SK-N-SH (cell line): ENCODE measurements around the gene SPP2. TPM values are rescaled to one million over a fixed set of nuclear protein-coding genes. Genes with fewer than 3 reads are reported as not detected.
A peak's percentile ranks its signal among the peaks of the same experiment; 100 is the strongest.

Source experiments
- CTCF ChIA-PET: fragments of 300-600, 350-600 bp; formaldehyde crosslinking; extraction: SDS; loops from one replicate; lab custom pipeline; 2021; lab: Yijun Ruan, JAX
- POLR2A ChIA-PET: fragments of 350-600 bp; sonication (Branson Sonifier 250); formaldehyde crosslinking; extraction: SDS; loops from one replicate; lab custom pipeline; 2020; ENCODE audit warnings: antibody characterized with exemption, inconsistent platforms; lab: Yijun Ruan, JAX
- DNase-seq: peaks from one replicate; pipeline ENCODE4 v3.0.0; 2012
- H2AFZ ChIP-seq: fragments of 200-600 bp; sonication (generic); 2 replicates; pipeline ENCODE4 v1.8.1; 2016; ENCODE audit warnings: antibody characterized with exemption, mild to moderate bottlenecking, low read depth
- H3F3A ChIP-seq: fragments of 200-600 bp; sonication (generic); replicated peaks from 2 replicates; pipeline ENCODE3; 2016; ENCODE audit warnings: antibody characterized with exemption, mild to moderate bottlenecking; ENCODE audit not compliant: insufficient read depth
- H3K27ac ChIP-seq, 2 experiments: fragments of 200-500 bp in 1 of 2; fragments of 200-600 bp in 1 of 2; sonication (Bioruptor generic) in 1 of 2; sonication (generic), shearing (Covaris generic) in 1 of 2; 2 replicates each; pipeline versions ENCODE4 v1.5.1 to v1.6.1; 2014 to 2016; ENCODE audit warnings: low read depth in 2 of 2, inconsistent platforms in 1 of 2, low read length in 1 of 2, mild to moderate bottlenecking in 1 of 2, mixed read lengths in 1 of 2
- H3K27me3 ChIP-seq: fragments of 200-600 bp; sonication (generic), shearing (Covaris generic); 2 replicates; pipeline ENCODE4 v1.6.1; 2016; ENCODE audit warnings: mixed run types; ENCODE audit not compliant: insufficient read depth
- H3K36me3 ChIP-seq, 2 experiments: fragments of 200-500 bp in 1 of 2; fragments of 200-600 bp in 1 of 2; sonication (Bioruptor generic) in 1 of 2; sonication (generic) in 1 of 2; replicated peaks in 1 of 2; 2 replicates each; pipeline versions ENCODE3 to v1.5.1; 2014 to 2016; ENCODE audit warnings: low read length in 1 of 2, mild to moderate bottlenecking in 1 of 2; ENCODE audit not compliant: insufficient read depth in 2 of 2, control insufficient read depth in 1 of 2
- H3K4me1 ChIP-seq, 2 experiments: fragments of 200-500 bp in 1 of 2; fragments of 200-600 bp in 1 of 2; sonication (Bioruptor generic) in 1 of 2; sonication (generic), shearing (Covaris generic) in 1 of 2; 2 replicates each; pipeline versions ENCODE4 v1.5.1 to v1.6.1; 2014 to 2016; ENCODE audit warnings: low read depth in 1 of 2, low read length in 1 of 2, mixed run types in 1 of 2; ENCODE audit not compliant: insufficient read depth in 2 of 2, control insufficient read depth in 1 of 2
- H3K4me2 ChIP-seq: fragments of 200-600 bp; sonication (generic), shearing (Covaris generic); 2 replicates; pipeline ENCODE4 v1.6.1; 2017; ENCODE audit warnings: mixed run types
- H3K4me3 ChIP-seq, 2 experiments: fragments of 200-500 bp in 1 of 2; fragments of 200-600 bp in 1 of 2; sonication (Bioruptor generic) in 1 of 2; sonication (generic), shearing (Covaris generic) in 1 of 2; 2 replicates each; pipeline versions ENCODE4 v1.5.1 to v1.8.1; 2014 to 2016; ENCODE audit warnings: low read depth in 2 of 2, inconsistent platforms in 1 of 2, low read length in 1 of 2, mild to moderate bottlenecking in 1 of 2, mixed read lengths in 1 of 2, moderate library complexity in 1 of 2
- H3K79me2 ChIP-seq: fragments of 200-600 bp; sonication (generic); 2 replicates; pipeline ENCODE4 v1.8.1; 2017; ENCODE audit warnings: mild to moderate bottlenecking; ENCODE audit not compliant: insufficient read depth
- H3K9ac ChIP-seq: fragments of 200-600 bp; sonication (generic); 2 replicates; pipeline ENCODE4 v1.6.1; 2017; ENCODE audit warnings: mixed run types
- H3K9me2 ChIP-seq: fragments of 200-600 bp; sonication (generic); 2 replicates; pipeline ENCODE4 v1.6.1; 2017; ENCODE audit warnings: mixed run types
- H3K9me3 ChIP-seq: fragments of 200-600 bp; sonication (generic); 2 replicates; pipeline ENCODE4 v1.6.1; 2017; ENCODE audit warnings: mixed run types, mild to moderate bottlenecking, moderate library complexity
- H4K20me1 ChIP-seq: fragments of 200-600 bp; sonication (generic); 2 replicates; pipeline ENCODE4 v1.6.1; 2017; ENCODE audit warnings: mild to moderate bottlenecking, mixed run types; ENCODE audit not compliant: insufficient read depth
- ELF1 ChIP-seq: IDR thresholded peaks from 2 replicates; pipeline ENCODE4 v1.4.0; 2012
- EP300 ChIP-seq, 2 experiments: IDR thresholded peaks; 2 replicates each; pipeline versions ENCODE4 v1.4.0 to v1.6.1; 2012; ENCODE audit warnings: borderline replicate concordance in 1 of 2, low read depth in 1 of 2, low read length in 1 of 2
- FOSL2 ChIP-seq: IDR thresholded peaks from 2 replicates; pipeline ENCODE4 v1.4.0; 2012; ENCODE audit warnings: low read depth, mild to moderate bottlenecking, moderate library complexity, borderline replicate concordance
- FOXJ3 ChIP-seq: sonication (generic); formaldehyde crosslinking; IDR thresholded peaks from 2 replicates; pipeline ENCODE4 v1.5.1; 2020; ENCODE audit warnings: mild to moderate bottlenecking, missing genetic modification reagents
- FOXM1 ChIP-seq: IDR thresholded peaks from 2 replicates; pipeline ENCODE4 v1.4.0; 2012; ENCODE audit warnings: low read depth, mild to moderate bottlenecking
- GATA2 ChIP-seq: sonication (generic); formaldehyde crosslinking; IDR thresholded peaks from 2 replicates; pipeline ENCODE4 v1.5.0; 2020; ENCODE audit warnings: mild to moderate bottlenecking, missing genetic modification reagents
- JUND ChIP-seq: IDR thresholded peaks from 2 replicates; pipeline ENCODE4 v1.4.0; 2012
- MXI1 ChIP-seq: IDR thresholded peaks from 2 replicates; pipeline ENCODE4 v1.6.1; 2012; ENCODE audit warnings: mild to moderate bottlenecking, low read depth, low read length, improper control_type of control experiment
- NFIC ChIP-seq: IDR thresholded peaks from 2 replicates; pipeline ENCODE4 v1.4.0; 2012; ENCODE audit warnings: borderline replicate concordance
- RFX5 ChIP-seq: IDR thresholded peaks from 2 replicates; pipeline ENCODE4 v1.6.1; 2012; ENCODE audit warnings: mild to moderate bottlenecking, improper control_type of control experiment, low read length
- RXRA ChIP-seq: IDR thresholded peaks from 2 replicates; pipeline ENCODE4 v1.4.0; 2012; ENCODE audit warnings: low read depth, mild to moderate bottlenecking, borderline replicate concordance
- SIN3A ChIP-seq: IDR thresholded peaks from 2 replicates; pipeline ENCODE4 v1.6.1; 2012; ENCODE audit warnings: low read depth, mild to moderate bottlenecking, low read length, moderate library complexity, borderline replicate concordance
- SMC3 ChIP-seq: IDR thresholded peaks from 2 replicates; pipeline ENCODE4 v1.6.1; 2012; ENCODE audit warnings: low read depth, low read length, improper control_type of control experiment
- TAF1 ChIP-seq: IDR thresholded peaks from 2 replicates; pipeline ENCODE4 v1.6.1; 2012; ENCODE audit warnings: low read depth, mild to moderate bottlenecking, low read length, moderate library complexity, borderline replicate concordance
- TCF12 ChIP-seq: IDR thresholded peaks from 2 replicates; pipeline ENCODE4 v1.4.0; 2012
- TEAD4 ChIP-seq: IDR thresholded peaks from 2 replicates; pipeline ENCODE4 v1.4.0; 2012; ENCODE audit warnings: mild to moderate bottlenecking, borderline replicate concordance; ENCODE audit not compliant: insufficient read depth
- YY1 ChIP-seq: IDR thresholded peaks from 2 replicates; pipeline ENCODE4 v1.4.0; 2012; ENCODE audit warnings: low read depth, mild to moderate bottlenecking
- WGBS: methylation state at CpG from one replicate; pipeline ENCODE4 v1.1.6; 2017; ENCODE audit warnings: low lambda C conversion rate; 5-methylcytosine and 5-hydroxymethylcytosine counted together
- polyA plus RNA-seq, 3 experiments: library from polyadenylated mRNA; depleted of rRNA; stranded (reverse); fragments of >200 nt; gene quantifications; 2 replicates each; pipeline ENCODE4 v1.2.3, GENCODE V29; 2012
- TF ChIP-seq, protein P1 (sequence below): IDR thresholded peaks from 2 replicates; pipeline ENCODE4 v1.4.0; 2012; ENCODE audit warnings: low read depth, borderline replicate concordance
- TF ChIP-seq, protein P2 (sequence below): IDR thresholded peaks from 2 replicates; pipeline ENCODE4 v1.4.0; 2012; ENCODE audit warnings: low read depth, borderline replicate concordance
- TF ChIP-seq, protein P3 (sequence below): fragments of 200-600 bp; sonication (generic); IDR thresholded peaks from 2 replicates; pipeline ENCODE4 v1.6.1; 2017; ENCODE audit warnings: antibody characterized with exemption, mild to moderate bottlenecking, moderate library complexity
- TF ChIP-seq, protein P4 (sequence below): fragments of 150-350 bp; IDR thresholded peaks from 2 replicates; pipeline ENCODE4 v1.6.1; 2017; ENCODE audit warnings: antibody characterized with exemption, low read length, low read depth, borderline replicate concordance

Gene SPP2
- polyA plus RNA-seq, 1 of the 3 experiments (the other 2 are of a cell fraction), result 0.30 TPM

DNA sequence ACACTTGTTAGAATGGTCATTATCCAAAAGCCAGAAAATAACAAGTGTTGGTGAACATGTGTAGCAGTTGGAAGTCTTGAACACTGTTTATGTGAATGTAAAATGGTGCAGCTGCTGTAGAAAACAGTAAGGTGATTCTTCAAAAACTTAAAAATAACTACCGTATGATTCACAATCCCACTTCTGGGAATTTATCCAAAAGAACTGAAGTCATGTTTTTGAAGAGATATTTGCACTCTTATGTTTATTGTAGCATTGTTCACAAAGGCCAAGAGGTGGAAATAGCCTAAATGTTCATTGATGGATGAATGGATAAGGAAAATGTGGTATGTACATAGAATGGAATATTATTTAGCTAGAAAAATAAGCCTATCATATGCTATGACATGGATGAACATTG, 6.3 kb upstream of the SPP2 start (continued):
- TF ChIP-seq SMC3 (no peak), RXRA (peak; percentile 55; the same call in 1 of the 2 replicates), TAF1 (no peak), TCF12 (peak; percentile 82), ELF1 (no peak), FOXJ3 (CRISPR knock-in tag) (no peak), FOSL2 (peak; percentile 81; the same call in 1 of the 2 replicates), NFIC (peak; percentile 83), RFX5 (no peak), FOXM1 (peak; percentile 25; the same call in 1 of the 2 replicates), TEAD4 (peak; percentile 35; the same call in 1 of the 2 replicates), JUND (peak; percentile 60), GATA2 (CRISPR knock-in tag) (no peak), EP300 (IDR thresholded peaks at IDR 0.05; ENCODE audit: borderline replicate concordance in 1 of 2, low read depth in 1 of 2, low read length in 1 of 2) (peak in 1 of 2 experiments; percentile 78; a peak in 2 of 4 replicates)
- TF ChIP-seq, protein P1, sequence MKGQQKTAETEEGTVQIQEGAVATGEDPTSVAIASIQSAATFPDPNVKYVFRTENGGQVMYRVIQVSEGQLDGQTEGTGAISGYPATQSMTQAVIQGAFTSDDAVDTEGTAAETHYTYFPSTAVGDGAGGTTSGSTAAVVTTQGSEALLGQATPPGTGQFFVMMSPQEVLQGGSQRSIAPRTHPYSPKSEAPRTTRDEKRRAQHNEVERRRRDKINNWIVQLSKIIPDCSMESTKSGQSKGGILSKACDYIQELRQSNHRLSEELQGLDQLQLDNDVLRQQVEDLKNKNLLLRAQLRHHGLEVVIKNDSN, result no peak
- TF ChIP-seq, protein P2, sequence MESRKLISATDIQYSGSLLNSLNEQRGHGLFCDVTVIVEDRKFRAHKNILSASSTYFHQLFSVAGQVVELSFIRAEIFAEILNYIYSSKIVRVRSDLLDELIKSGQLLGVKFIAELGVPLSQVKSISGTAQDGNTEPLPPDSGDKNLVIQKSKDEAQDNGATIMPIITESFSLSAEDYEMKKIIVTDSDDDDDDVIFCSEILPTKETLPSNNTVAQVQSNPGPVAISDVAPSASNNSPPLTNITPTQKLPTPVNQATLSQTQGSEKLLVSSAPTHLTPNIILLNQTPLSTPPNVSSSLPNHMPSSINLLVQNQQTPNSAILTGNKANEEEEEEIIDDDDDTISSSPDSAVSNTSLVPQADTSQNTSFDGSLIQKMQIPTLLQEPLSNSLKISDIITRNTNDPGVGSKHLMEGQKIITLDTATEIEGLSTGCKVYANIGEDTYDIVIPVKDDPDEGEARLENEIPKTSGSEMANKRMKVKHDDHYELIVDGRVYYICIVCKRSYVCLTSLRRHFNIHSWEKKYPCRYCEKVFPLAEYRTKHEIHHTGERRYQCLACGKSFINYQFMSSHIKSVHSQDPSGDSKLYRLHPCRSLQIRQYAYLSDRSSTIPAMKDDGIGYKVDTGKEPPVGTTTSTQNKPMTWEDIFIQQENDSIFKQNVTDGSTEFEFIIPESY, result no peak
- TF ChIP-seq, protein P3, sequence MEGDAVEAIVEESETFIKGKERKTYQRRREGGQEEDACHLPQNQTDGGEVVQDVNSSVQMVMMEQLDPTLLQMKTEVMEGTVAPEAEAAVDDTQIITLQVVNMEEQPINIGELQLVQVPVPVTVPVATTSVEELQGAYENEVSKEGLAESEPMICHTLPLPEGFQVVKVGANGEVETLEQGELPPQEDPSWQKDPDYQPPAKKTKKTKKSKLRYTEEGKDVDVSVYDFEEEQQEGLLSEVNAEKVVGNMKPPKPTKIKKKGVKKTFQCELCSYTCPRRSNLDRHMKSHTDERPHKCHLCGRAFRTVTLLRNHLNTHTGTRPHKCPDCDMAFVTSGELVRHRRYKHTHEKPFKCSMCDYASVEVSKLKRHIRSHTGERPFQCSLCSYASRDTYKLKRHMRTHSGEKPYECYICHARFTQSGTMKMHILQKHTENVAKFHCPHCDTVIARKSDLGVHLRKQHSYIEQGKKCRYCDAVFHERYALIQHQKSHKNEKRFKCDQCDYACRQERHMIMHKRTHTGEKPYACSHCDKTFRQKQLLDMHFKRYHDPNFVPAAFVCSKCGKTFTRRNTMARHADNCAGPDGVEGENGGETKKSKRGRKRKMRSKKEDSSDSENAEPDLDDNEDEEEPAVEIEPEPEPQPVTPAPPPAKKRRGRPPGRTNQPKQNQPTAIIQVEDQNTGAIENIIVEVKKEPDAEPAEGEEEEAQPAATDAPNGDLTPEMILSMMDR, result no peak

DNA sequence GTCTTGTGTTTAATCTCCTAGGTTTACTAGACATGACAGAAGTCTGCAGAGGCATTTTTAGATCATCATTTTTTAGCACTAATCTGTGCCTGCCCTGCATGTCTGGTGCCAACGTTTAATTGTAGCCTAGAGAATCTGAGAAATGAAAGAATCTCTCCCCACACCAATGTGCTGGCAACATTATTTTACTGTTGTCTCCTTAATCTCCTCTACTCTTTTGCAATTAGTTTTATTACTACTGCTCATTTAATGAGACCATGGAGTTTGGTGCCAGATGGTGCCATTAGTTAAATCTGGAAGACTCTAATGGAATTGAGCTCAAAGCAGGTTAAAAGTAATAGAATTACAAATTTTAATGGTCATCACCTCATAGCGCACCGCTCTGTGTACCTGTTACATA, 4.0 kb upstream of the SPP2 start:
- H3K27ac ChIP-seq, result no peak overlapping the region
- H3K9ac ChIP-seq, result no peak overlapping the region
- H3K36me3 ChIP-seq, result no peaks in the 10 kb centered on the region
- no peak overlapping the region for H2AFZ ChIP-seq
- 63% methylated on average over 3 of the region's 3 CpGs for WGBS
- no peak for DNase-seq
- H3K79me2 ChIP-seq, result no peaks in the 10 kb centered on the region
- no peak overlapping the region for H3K4me2 ChIP-seq
- CTCF ChIA-PET, result interaction anchor here (0.7 kb wide), 1 partner anchor 21 kb away, joined by 3 read pairs; no protein-coding TSS in a partner anchor
- H3K27me3 ChIP-seq, result no peaks in the 10 kb centered on the region
- no peak overlapping the region for H3K4me3 ChIP-seq
- no peaks in the 10 kb centered on the region for H3K9me3 ChIP-seq
- H4K20me1 ChIP-seq, result no peaks in the 10 kb centered on the region
- TF ChIP-seq RXRA (no peak), YY1 (no peak), SIN3A (no peak), TEAD4 (no peak), JUND (no peak), MXI1 (no peak)
- TF ChIP-seq, protein P4, sequence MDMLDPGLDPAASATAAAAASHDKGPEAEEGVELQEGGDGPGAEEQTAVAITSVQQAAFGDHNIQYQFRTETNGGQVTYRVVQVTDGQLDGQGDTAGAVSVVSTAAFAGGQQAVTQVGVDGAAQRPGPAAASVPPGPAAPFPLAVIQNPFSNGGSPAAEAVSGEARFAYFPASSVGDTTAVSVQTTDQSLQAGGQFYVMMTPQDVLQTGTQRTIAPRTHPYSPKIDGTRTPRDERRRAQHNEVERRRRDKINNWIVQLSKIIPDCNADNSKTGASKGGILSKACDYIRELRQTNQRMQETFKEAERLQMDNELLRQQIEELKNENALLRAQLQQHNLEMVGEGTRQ, result no peak
- TF ChIP-seq, protein P1, result no peak
- TF ChIP-seq, all 33 proteins: peak for 0
- Histone ChIP-seq H3K4me1 (peaks cover 0 to 5% of the 10 kb centered on the region in 2 experiments; a peak in 1 of 4 replicates), H3F3A (peaks cover 28% of the 10 kb centered on the region), H3K9me2 (no peaks in the 10 kb centered on the region)
- POLR2A ChIA-PET, result no interaction called here
